WI38 (cell line): ENCODE data around the gene UMAD1.

Source experiments
- H3K4me3 ChIP-seq: 2 replicates; pipeline ENCODE4 v1.5.1; 2011; ENCODE audit warnings: low read depth, mild to moderate bottlenecking, control low read depth, low read length
- CTCF ChIP-seq: IDR thresholded peaks from 2 replicates; pipeline ENCODE4 v1.5.1; 2012; ENCODE audit warnings: low read depth, mild to moderate bottlenecking, control low read depth, low read length

The UMAD1 gene

GRCh38 chr7:7701527-7701926 is 61.0 kb downstream of the UMAD1 start:
- no peak for TF ChIP-seq CTCF
- H3K4me3 ChIP-seq: no peak overlapping the region

DNA sequence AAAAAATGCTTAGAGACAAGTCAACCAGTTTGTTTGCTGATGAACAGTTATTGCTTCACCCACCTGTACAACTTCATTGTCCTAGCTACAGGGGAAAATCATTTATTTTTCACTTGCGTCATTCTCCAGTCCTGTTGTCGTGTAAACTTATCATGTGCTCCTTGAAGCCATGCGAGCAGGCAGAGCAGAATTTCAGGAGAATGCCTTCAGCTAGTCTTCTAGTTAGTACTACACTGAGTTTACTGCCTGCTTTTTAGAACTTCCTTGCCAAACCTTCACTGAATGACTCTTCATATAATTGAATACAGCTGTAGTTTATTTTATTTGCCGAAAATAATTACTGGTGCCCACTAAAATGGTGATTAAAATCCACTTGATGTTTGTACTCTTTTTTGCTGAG is 62.3 kb downstream of the UMAD1 start:
- no peak for TF ChIP-seq CTCF
- no peak overlapping the region for H3K4me3 ChIP-seq

GRCh38 chr7:7703427-7703826 is 62.9 kb downstream of the UMAD1 start:
- no peak for TF ChIP-seq CTCF
- H3K4me3 ChIP-seq: no peak overlapping the region

GRCh38 chr7:7704867-7705266 is 64.3 kb downstream of the UMAD1 start:
- no peak for TF ChIP-seq CTCF

GRCh38 chr7:7705318-7705717 is 64.8 kb downstream of the UMAD1 start:
- H3K4me3 ChIP-seq: no peak overlapping the region
- TF ChIP-seq CTCF: no peak

More at GRCh38 chr7:7704867-7705266, 64.3 kb downstream of the UMAD1 start:
- H3K4me3 ChIP-seq: no peak overlapping the region

DNA sequence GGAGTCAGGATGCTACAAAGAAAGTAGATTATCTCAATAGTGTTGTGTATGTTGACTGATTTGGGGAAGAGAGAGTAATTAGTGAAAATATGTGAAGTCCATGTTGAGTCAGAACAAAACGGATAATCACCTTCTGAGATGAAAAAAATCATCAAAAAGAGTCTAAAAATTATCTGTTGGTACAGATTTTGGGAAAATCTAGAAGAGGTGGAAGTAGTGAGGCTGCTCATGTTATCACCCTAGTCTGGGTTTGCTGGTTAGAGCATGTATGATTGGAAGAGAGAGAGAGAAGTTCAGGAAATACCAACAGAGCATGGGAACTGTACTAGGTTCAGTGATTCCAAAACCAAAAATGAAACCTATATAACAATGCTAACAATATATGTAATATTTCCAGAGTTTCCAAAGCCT is 65.6 kb downstream of the UMAD1 start:
- TF ChIP-seq CTCF: no peak
- H3K4me3 ChIP-seq: no peak overlapping the region

DNA sequence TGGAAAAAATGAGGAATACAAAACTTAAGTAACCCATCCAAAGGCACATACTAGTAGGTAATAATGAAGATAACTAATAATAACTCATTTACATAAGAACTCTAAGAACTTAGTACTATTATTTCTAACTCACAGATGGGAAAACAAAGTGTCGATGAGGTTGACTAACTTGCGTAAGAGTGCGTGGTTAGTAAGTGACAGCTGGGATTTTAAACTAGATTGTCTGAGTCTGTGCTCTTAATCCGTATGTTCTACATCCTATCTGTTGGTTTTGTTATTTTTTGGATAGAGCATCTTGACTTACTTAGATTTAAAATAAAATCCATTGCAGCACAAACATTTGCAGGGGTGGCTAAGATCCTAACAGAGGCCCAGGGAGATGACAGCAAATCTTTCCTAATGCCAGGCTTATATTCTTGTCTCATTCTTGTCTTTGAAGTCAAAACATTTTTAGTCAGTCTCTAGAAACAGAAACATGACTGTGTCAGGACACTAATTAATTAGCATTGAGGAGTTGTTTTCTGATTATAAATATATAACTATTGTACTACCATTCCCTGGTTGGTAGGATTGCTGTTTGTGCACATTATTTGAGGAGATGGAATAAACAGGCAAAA is 66.1 kb downstream of the UMAD1 start:
- no peak overlapping the region for H3K4me3 ChIP-seq
- TF ChIP-seq CTCF: no peak
